HL-60 (cell line): Measurements from ENCODE around the gene TAS2R41.
"Not testable (repeated sequence)": the region's sequence is repeated elsewhere in the genome, so short reads cannot be mapped to it uniquely, and the experiment has no call there.

Source experiments
- DNase-seq, 2 experiments: peaks; one replicate each; pipeline ENCODE4 v3.0.0-alpha.2; 2010 to 2020; ENCODE audit warnings: low read depth in 1 of 2, low spot score in 1 of 2
- H3K27ac ChIP-seq: fragments of 250-450 bp; sonication (Bioruptor Pico); replicated peaks from 2 replicates; pipeline ENCODE4 v1.5.1; 2020; ENCODE audit warnings: mild to moderate bottlenecking, moderate library complexity
- H3K27me3 ChIP-seq: fragments of 250-450 bp; sonication (Bioruptor Pico); 2 replicates; pipeline ENCODE4 v1.5.1; 2021; ENCODE audit warnings: mild to moderate bottlenecking, moderate library complexity; ENCODE audit not compliant: insufficient read depth, poor library complexity, severe bottlenecking
- H3K4me3 ChIP-seq: replicated peaks from 2 replicates; pipeline ENCODE4 v1.5.1; 2011; ENCODE audit warnings: mild to moderate bottlenecking, control low read depth, low read length; ENCODE audit not compliant: insufficient read depth
- CTCF ChIP-seq: IDR thresholded peaks from one replicate; pipeline ENCODE4 v1.5.1; 2011; ENCODE audit warnings: low read length, control low read depth, inconsistent platforms; ENCODE audit not compliant: insufficient read depth
- GABPA ChIP-seq: IDR thresholded peaks from 2 replicates; pipeline ENCODE4 v1.6.1; 2012; ENCODE audit warnings: low read depth
- POLR2AphosphoS5 ChIP-seq: IDR thresholded peaks from 2 replicates; pipeline ENCODE4 v1.6.1; 2012; ENCODE audit warnings: low read depth
- REST ChIP-seq: IDR thresholded peaks from 2 replicates; pipeline ENCODE4 v1.6.1; 2012; ENCODE audit warnings: low read depth; ENCODE audit not compliant: insufficient replicate concordance
- SPI1 ChIP-seq: IDR thresholded peaks from 2 replicates; pipeline ENCODE4 v1.6.1; 2012; ENCODE audit warnings: low read depth, mild to moderate bottlenecking, borderline replicate concordance

The TAS2R41 gene

GRCh38 chr7:143518941-143519340, 41.3 kb downstream of the TAS2R41 start:
- H3K27ac ChIP-seq = no peak overlapping the region
- DNase-seq = no peak
- no peak for TF ChIP-seq SPI1
- TF ChIP-seq CTCF = no peak
- no peak overlapping the region for H3K4me3 ChIP-seq
- H3K27me3 ChIP-seq = peaks cover 4% of the 10 kb centered on the region

- Histone ChIP-seq H3K4me3 (no peak overlapping the region), H3K27me3 (peaks cover 4% of the 10 kb centered on the region), H3K27ac (no peak overlapping the region)
- no peak for DNase-seq
- no peak for TF ChIP-seq CTCF
- no peak for TF ChIP-seq SPI1
- TF ChIP-seq POLR2AphosphoS5 = no peak
- TF ChIP-seq REST = no peak
- TF ChIP-seq GABPA = no peak
These were observed 41.9 kb downstream of the TAS2R41 start for GRCh38 chr7:143519411-143520131.

GRCh38 chr7:143522309-143522916, 44.7 kb downstream of the TAS2R41 start:
- not testable (repeated sequence) for DNase-seq, H3K27me3 ChIP-seq, H3K27ac ChIP-seq, H3K4me3 ChIP-seq
